HK-2 (cell line): ENCODE results near the gene C17orf78.
"Not testable (repeated sequence)": the region's sequence is repeated elsewhere in the genome, so short reads cannot be mapped to it uniquely, and the experiment has no call there.

ENCODE experiments used
- DNase-seq: peaks from one replicate; pipeline ENCODE4 v3.0.0-alpha.2; 2018; ENCODE audit not compliant: unreplicated experiment

C17orf78 gene

DNA sequence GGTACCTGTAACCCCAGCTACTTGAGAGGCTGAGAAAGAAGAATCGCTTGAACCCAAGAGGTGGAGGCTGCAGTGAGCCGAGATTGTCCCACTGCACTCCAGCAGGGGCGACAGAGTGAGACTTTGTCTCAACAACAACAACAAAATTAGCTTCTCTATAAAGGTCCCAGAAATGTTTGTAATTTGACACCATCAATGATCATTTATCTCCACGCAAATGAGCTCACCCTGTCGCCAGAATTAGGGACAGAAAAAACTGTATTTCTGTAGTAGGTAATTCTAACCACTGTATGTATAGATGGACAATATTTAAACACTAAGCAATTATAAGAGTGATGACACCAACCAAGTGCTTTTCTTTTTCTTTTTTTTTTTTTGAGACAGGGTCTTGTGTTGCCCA lies 10.7 kb downstream of the C17orf78 start:
- DNase-seq = no peak

DNA sequence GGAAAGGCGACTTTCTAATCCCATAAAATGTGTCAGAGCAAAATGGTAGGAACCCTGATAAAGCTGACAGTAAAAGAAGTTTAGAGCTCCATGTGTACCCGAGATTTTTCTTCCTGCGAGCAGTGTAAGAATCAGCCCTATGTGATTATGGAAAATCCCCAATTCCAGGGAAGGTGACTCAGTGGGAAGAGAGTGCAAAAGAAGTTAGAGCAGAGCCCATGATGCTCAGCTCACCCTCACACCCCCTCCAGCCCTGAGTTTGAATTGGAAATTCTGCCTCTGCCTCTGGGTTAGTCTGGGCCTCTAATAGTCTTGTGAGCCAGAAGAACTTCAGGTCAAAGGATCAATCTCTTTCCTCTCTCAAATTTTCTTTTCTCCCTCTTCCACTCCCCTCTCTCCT lies 12.5 kb downstream of the C17orf78 start:
- DNase-seq = no peak

DNA sequence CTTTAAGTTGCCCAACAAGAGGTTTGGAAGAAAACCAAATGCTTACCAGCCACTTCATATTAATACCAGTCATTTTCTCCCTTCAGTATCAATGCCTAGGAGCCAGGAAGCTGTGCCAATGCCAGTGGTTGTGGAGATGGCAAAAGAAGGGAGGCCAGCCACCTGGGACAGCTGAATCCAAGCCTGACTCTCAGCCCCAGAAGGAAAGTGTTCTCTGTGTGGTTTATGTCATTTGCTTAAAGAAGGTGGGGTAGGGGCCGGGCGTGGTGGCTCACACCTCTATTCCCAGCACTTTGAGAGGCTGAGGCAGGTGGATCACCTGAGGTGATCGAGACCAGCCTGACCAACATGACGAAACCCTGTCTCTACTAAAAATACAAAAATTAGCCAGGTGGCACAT lies 13.4 kb downstream of the C17orf78 start:
- DNase-seq = no peak

DNA sequence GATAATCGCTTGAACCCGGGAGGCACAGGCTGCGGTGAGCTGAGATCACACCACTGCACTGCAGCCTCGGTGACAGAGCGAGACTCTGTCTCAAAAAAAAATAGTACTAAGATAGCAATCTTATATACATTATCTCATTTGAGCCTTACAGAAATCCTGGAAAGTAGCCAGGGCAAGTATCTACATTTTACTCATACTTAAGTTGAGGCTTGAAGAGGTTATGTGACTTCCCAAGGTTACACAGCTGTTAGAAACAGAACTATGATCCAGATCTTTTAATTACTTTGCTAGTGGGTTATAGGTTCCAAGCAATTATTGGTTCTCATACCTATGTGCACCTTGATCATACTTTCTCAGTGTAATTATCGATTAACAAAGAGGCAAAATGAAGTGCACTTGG lies 15.4 kb downstream of the C17orf78 start:
- no peak for DNase-seq

DNA sequence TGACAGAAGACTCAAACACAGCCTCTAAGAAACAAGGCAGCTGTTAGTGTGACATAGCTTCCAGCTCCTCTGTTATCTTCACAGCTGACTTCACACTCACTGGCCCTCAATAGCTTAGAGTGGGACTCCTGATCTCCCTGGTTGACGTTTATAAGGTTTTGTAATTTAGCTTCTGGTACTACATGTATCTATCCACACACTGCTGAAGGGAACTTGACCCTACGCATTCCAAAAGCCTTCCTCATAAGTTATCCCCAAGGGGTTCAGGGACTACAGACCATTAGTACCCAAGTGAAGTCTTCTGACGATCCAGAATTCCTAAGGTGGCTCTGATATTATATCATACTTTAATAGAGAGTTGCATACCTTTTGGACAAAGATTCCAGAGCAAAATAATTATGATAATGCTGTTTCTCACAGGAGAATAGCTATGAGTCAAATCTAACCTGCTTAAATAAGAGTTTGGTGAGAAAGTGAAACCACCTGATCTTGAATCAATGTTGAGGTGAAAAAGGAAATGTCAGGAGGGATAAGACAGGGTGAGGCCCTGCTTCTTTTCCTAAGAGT lies 16.3 kb downstream of the C17orf78 start:
- DNase-seq = no peak

DNA sequence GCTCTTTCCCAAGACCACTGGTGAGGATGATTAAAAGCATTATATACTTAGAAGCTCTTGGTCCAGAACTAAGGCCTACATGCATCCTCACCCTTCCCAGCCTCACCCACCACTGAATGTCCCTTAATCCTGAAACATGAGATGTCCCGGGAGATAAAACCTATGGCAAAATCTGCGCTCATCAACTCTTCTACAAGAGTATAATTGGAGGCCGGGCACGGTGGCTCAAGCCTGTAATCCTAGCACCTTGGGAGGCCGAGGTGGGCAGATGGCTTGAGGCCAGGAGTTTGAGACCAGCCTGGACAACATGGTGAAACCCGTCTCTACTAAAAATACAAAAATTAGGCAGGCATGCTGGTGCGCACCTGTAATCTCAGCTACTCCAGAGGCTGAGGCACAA lies 17.6 kb downstream of the C17orf78 start:
- no peak for DNase-seq

DNA sequence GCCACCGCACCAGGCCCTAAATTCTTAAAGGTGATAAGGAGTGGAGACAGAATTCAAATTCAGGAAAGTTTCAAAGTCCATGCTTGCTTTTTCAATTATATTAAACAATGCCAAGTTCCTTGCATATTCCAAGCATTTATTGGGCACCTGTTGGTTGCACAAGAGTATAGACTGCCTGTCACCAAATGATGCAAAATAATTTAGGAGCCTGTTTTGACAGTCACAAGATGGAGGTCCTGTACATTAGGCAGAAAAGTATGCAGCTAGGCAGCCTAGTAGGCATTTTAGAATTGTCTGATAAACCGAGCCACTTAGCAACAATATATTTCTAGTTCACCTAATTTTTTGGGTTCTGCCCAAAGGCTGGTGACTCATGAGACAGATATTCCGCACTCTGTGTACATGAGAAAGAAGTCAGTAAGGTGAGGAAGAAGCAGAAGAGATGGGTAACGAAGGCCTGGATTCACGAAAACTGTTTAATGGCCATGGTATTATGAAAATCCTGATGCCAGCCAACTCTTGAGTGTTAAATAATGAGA lies 23.5 kb downstream of the C17orf78 start:
- no peak for DNase-seq

DNA sequence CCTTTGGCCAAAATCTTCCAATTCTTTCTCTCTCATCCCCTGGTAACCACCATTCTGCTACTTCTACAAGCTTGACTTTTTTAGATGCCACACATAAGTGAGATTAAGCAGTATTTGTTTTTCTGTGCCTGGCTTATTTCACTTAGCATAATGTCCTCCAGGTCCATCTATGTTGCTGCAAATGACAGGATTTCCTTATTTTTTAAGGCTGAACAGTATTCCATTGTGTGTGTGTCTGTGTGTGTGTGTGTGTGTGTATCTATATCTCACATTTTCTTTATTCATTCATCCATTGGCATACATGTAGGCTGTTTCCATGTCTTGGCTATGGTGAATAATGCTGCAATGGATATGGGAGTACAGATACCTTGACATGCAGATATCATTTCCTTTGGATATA lies 24.7 kb downstream of the C17orf78 start:
- no peak for DNase-seq

DNA sequence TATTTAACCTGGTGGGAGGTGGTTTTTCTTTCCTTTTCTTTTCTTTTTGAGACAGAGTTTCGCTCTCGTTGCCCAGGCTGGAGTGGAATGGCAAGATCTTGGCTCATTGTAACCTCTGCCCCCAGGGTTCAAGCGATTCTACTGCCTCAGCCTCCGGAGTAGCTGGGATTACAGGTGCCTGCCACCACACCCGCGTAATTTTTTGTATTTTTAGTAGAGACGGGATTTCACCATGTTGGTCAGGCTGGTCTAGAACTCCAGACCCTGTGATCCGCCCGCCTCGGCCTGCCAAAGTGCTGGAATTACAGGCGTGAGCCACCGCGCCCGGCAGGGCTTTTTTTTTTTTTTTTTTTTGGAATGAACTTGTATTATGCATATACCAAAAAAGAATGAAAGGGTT lies 29.7 kb downstream of the C17orf78 start:
- not testable (repeated sequence) for DNase-seq

DNA sequence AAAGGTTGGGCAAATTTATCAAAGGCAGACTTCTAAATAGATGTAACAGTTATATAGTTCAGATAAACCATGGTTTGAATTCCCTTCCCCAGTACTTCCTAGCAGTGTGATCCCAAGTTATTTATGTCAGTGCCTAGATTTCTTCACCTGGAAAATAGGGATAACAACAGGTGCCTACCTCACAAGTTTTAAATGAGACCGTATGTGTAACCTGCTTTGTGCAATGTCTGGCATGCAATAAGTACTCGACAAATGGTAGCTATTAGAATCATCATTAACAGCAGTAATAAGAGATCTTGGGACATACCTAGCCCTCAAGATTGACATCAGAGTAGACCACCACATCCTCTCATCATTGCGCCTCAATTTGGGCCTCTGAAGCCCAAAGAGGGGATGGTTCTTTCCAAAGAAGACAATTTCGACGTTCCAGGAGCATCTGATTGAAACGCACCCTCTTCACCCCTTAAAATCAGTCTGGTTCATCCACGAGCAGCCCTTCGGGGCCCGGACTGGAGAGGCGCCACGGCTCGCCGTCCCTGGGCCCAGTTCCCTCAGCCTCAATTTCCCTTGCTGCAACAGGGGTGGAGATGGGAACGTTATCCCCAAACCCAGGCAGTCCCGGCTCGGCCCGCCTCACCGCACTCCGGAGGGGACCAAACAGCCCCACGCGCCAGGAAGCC lies 30.3 kb downstream of the C17orf78 start:
- DNase-seq = no peak

DNA sequence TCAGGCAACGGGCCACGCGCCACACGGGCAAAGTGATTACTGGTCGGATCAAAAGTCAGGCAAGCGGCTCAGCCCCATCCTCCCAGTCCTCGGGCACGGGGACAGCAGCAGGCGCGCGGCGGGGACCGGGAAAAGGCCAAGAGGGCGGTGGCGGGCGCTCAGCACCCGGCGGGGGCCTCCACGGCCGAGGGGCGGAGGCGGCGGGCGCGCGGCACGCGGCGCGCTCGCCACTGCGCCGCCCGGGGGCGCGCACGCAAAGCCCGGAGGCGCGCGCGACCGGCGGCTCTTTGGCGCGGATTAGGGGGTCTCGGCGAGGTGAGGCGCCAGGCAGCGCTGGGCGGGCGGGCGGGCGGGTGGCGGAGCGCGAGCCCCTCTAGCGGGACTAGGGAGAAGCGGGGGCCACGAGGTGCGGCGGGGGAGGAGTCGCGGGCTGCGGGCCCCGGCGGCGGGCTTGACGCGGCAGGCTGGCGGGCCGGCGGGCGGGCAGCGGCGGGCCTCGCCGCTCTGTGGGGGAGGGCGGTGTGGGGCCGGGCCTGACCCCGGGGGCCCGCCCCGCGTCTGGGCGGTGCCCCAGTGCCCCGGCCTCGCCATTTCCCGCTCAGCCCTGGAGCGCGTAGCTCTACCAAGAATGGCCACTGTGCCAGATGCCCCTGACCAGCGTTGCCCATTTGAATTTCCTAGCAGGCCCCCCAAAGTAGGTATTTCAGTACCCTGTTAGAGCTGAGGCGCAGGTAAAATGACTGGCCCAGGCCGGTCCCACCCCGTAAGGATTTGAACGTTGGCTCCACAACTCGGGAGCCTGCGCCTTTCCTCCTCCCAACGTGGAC lies 31.1 kb downstream of the C17orf78 start, which contains the start of the genes ACACA and TADA2A:
ACACA (minus strand) TSS at position 202 of the 827 bp plus-strand sequence. CDS start 537 bp downstream, outside the sequence.
TADA2A (plus strand) TSS at position 252 of the 827 bp plus-strand sequence. CDS start 4,480 bp downstream, outside the sequence.
- DNase-seq = peak; percentile 86

DNA sequence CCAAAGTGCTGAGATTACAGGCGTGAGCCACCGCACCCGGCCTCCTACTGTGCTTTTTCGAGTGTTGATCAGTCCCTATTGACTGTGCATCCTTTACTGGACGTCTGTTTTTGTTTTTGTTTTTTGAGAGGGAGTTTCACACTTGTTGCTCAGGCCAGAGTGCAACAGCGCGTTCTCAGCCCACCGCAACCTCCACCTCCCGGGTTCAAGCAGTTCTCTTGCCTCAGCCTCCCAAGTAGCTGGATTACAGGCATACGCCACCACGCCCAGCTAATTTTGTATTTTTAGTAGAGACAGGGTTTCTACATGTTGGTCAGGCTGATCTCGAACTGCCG lies 32.3 kb downstream of the C17orf78 start:
- DNase-seq = not testable (repeated sequence)

DNA sequence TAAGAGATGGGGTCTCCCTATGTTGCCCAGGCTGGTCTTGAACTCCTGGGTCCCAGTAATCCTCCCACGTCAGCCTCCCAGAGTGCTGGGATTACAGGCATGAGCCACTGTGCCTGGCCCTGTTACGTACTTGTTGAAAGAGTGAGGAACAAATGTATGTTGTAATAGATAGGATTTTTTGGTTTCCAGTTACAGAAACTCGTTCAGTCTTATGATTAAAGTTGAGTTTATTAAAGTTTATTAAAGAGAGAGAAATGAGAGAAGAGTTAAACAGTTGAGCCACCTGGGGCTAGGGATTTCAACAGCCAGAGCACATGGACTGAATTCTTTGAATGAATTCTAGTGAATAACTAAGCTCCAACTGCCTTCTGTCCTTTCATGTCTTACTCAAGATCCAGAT lies 34.6 kb downstream of the C17orf78 start:
- no peak for DNase-seq

DNA sequence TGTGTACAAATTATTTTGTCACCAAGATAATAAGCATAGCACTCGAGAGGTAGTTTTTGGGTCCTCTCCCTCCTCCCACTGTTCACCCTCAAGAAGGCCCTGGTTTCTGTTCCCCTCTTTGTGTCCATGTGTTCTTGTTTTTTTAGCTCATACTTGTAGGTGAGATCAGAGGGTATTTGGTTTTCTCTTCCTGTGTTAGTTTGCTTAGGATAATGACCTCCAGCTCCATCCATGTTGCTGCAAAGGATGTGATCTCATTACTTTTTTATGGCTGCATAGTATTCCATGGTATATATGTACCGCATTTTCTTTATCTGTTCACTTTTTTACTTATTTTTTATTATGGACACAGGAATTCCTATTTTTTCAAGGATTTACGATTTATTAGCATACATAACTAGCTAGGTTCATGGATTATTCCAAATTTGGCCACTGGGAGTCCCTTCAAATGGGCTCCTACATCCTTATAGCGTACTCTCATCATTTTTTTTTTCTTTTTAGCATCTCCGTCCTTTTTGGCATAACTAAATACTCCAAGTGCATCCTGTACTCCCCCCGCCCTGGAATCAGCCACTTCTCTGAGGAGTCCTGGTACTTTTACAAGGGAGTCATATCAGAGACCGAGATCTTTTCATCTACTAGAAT lies 38.2 kb downstream of the C17orf78 start:
- no peak for DNase-seq

DNA sequence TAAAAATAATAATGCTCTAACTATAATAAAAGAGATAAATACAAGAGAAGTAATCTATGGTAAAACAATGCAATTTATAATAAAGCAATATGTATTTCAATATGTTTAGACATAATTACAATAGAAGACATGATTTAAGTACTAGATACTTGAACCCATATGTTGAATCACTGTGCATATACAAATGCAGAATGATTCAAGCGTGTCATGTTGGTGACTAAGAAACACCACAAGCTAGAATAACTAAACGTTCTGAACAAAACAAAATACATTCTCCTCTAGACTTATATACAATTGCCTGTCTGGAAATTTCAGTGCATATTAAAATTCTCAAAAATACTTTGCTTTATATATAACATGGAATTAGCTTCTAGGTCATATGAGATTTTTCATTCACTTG lies 42.1 kb downstream of the C17orf78 start:
- DNase-seq = no peak

DNA sequence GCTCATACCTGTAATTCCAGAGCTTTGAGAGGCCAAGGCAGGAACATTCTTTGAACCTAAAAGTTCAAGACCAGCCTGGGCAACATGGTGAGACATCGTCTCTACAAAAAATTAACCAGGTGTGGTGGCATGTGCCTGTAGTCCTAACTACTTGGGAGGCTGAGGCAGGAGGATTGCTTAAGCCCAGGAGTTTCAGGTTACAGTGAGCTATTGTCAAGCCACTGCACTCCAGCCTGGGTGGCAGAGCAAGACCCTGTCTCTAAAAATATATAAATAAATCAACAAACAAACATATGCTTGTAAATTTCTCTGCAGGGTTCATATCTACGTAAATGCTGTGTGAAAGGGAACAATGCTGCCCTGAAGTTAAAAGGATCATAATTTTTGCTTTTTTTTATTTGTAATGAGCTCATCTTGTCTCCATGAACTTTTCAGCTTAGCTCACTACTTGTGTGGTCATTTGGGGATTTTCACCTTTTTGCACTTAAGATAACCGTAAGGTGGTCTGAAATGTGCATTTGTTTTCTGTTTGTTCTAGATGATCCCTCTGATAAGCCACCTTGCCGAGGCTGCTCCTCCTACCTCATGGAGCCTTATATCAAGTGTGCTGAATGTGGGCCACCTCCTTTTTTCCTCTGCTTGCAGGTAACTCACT lies 47.3 kb downstream of the C17orf78 start:
- DNase-seq = no peak

DNA sequence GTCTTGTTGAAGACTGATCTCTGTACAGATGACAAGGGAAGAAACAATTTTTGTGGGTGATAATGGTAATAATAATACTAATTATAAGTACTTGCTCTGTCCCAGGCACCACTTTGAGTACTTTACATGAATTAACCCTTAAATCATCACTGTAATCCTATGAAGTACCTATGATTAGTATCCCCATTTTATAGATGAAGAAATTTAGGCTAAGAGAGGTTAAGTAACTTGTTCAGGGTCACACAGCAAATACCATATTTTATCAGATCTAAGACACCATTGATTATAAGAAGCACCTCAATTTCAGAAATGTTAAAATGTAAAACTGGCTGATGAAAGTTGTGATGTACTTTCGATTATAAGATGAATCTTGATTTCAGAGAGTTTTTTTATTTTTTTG lies 49.5 kb downstream of the C17orf78 start:
- DNase-seq = no peak

DNA sequence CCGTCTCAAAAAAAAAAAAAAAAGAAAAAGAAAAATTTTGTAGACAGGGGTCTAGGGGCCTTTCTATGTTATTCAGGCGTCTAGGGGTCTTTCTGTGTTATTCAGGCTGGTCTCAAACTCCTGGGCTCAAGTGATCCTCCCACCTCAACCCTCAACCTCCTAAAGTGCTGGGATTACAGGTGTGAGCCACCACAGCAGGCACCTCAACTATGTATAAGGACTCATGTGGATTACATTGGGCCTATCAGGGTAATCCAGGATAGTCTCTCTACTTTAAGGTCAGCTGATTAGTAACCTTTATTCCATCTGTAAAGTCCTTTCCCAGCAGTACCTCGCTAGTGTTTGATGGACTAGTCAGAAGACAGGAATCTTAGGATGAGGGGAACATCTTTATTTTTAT lies 53.3 kb downstream of the C17orf78 start:
- no peak for DNase-seq

DNA sequence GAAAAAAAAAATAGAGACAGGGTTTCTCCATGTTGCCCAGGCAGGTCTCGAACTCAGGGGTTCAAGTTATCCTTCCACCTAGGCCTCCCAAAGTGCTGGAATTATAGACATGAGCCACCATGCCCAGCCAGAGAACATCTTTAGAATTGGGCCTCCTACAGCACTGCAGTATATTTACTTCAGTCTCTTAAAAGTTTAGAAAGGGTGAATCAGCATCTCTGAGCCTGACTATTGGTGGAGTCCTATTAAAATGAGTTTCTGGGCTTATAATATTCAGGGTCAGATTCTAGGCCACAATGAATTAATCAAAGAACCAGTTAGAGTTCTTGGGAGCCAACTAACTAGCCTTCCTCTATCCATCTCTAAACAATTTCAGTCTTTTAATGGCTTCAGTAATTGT lies 53.7 kb downstream of the C17orf78 start:
- DNase-seq = no peak

DNA sequence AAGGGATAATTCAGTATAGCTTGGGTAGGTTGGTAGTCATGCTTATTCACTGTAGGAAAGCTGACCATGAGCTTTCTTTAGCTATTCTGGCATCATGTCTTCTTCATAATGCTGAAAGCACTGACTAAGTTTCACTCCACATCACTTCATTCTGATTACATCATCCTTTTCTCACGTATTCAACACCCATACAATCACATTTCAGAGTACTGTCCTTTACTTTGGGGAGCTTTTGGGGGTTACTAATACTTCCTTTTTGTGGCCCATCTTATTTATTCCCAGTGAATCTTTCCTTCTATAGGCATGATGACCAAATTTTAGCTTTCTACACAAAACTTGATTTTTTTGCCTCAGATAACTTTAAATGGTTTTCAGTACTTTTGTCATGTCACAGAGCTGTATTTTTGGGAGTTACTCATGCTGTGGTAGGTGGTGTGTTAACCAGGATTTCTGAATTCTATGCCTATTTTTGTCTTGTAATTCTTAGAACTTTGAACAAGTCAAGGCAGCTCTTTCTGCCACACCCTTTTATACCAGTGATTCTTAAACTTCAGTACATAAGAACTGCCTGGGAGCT lies 54.4 kb downstream of the C17orf78 start:
- DNase-seq = no peak

DNA sequence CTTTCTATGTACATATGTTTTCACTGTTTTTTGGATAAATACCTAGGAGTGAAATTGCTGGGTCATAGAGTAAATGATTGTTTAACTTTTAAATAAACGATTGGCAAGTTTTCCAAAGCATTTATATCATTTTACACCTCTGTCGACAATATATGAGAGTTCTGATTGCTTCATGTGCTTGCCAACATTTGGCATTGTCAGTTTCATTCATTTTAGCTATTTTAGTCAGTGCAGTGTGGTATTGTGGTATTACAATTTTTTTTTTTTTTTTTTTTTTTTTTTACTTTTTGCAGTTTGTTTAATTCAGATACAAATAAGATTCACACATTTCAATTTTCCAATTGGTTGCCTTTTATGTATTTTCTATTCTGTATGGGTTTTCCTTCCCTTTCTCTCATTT lies 56.9 kb downstream of the C17orf78 start:
- DNase-seq = no peak
